GM23338 (cell line): Measurements from ENCODE around the gene ELMOD2. TPM values are rescaled to one million over a fixed set of nuclear protein-coding genes. Genes with fewer than 3 reads are reported as not detected.

ENCODE experiments used
- ATAC-seq: fragments of 200-7000 bp; cut with Tn5 transposase; 3 replicates; pipeline ENCODE4 v1.9.1; 2020
- DNase-seq: peaks from one replicate; pipeline ENCODE4 v3.0.0-alpha.2; 2015; ENCODE audit warnings: low spot score
- H2AFZ ChIP-seq: fragments of 200-600 bp; sonication (generic); 2 replicates; pipeline ENCODE4 v1.8.0; 2016; ENCODE audit warnings: antibody characterized with exemption, mild to moderate bottlenecking, moderate library complexity
- H3F3A ChIP-seq: fragments of 200-600 bp; sonication (generic); replicated peaks from 2 replicates; pipeline ENCODE4 v1.8.0; 2017; ENCODE audit warnings: antibody characterized with exemption, mixed run types, low read depth
- H3K27ac ChIP-seq: fragments of 200-600 bp; sonication (generic); 2 replicates; pipeline ENCODE4 v1.6.1; 2016; ENCODE audit warnings: low read depth
- H3K27me3 ChIP-seq: fragments of 200-600 bp; sonication (generic); 2 replicates; pipeline ENCODE4 v1.8.0; 2016; ENCODE audit warnings: mild to moderate bottlenecking, mixed run types, moderate library complexity; ENCODE audit not compliant: insufficient read depth
- H3K36me3 ChIP-seq: fragments of 200-600 bp; sonication (generic); 2 replicates; pipeline ENCODE4 v1.8.0; 2016; ENCODE audit warnings: mild to moderate bottlenecking; ENCODE audit not compliant: insufficient read depth
- H3K4me1 ChIP-seq: fragments of 200-600 bp; sonication (generic); 2 replicates; pipeline ENCODE4 v1.8.0; 2016; ENCODE audit warnings: mild to moderate bottlenecking, moderate library complexity; ENCODE audit not compliant: insufficient read depth
- H3K4me2 ChIP-seq: fragments of 200-600 bp; sonication (generic); 2 replicates; pipeline ENCODE4 v1.7.1; 2017; ENCODE audit warnings: mixed run types
- H3K4me3 ChIP-seq: fragments of 200-600 bp; sonication (generic); 2 replicates; pipeline ENCODE4 v1.6.1; 2016; ENCODE audit warnings: mixed run types
- H3K79me2 ChIP-seq: fragments of 200-600 bp; sonication (generic); replicated peaks from 2 replicates; pipeline ENCODE4 v1.8.0; 2017; ENCODE audit warnings: mild to moderate bottlenecking; ENCODE audit not compliant: insufficient read depth
- H3K9me2 ChIP-seq: fragments of 200-600 bp; sonication (generic); 2 replicates; pipeline ENCODE4 v1.8.0; 2017; ENCODE audit not compliant: insufficient read depth
- H4K20me1 ChIP-seq: fragments of 200-600 bp; sonication (generic); replicated peaks from 2 replicates; pipeline ENCODE4 v1.8.0; 2017; ENCODE audit warnings: mild to moderate bottlenecking; ENCODE audit not compliant: insufficient read depth
- H3K27ac Mint-ChIP-seq: 2 replicates; pipeline ENCODE4 v1.8.0; 2020; ENCODE audit warnings: inconsistent platforms, mild to moderate bottlenecking, moderate library complexity, mixed read lengths
- H3K27me3 Mint-ChIP-seq: 3 replicates; pipeline ENCODE4 v1.8.0; 2022; ENCODE audit warnings: low read depth, mild to moderate bottlenecking, moderate library complexity, mixed read lengths, inconsistent platforms; ENCODE audit not compliant: insufficient read depth, poor library complexity
- H3K36me3 Mint-ChIP-seq: 3 replicates; pipeline ENCODE4 v1.8.0; 2021; ENCODE audit warnings: low read depth, mild to moderate bottlenecking, inconsistent platforms, moderate library complexity, mixed read lengths
- H3K4me1 Mint-ChIP-seq: 3 replicates; pipeline ENCODE4 v1.8.0; 2020; ENCODE audit warnings: mild to moderate bottlenecking, inconsistent platforms, mixed read lengths
- H3K4me3 Mint-ChIP-seq: 3 replicates; pipeline ENCODE4 v1.8.0; 2021; ENCODE audit warnings: moderate library complexity, mild to moderate bottlenecking, inconsistent platforms, mixed read lengths
- H3K9me3 Mint-ChIP-seq: 3 replicates; pipeline ENCODE4 v1.8.0; 2020; ENCODE audit warnings: moderate library complexity, mild to moderate bottlenecking, inconsistent platforms, mixed read lengths
- CREB1 ChIP-seq: fragments of 250-450 bp; sonication (Bioruptor Pico); IDR thresholded peaks from 2 replicates; pipeline ENCODE4 v1.5.0; 2020; ENCODE audit warnings: low read depth, mild to moderate bottlenecking, moderate library complexity
- CTCF ChIP-seq, 2 experiments: fragments of 200-600 bp in 1 of 2; sonication (generic) in 1 of 2; conservative IDR thresholded peaks; 2 replicates each; pipeline versions ENCODE4 v1.5.1 to v1.6.1; 2016 to 2017; ENCODE audit warnings: antibody characterized with exemption in 2 of 2, low read depth in 2 of 2, mild to moderate bottlenecking in 2 of 2, moderate library complexity in 1 of 2
- ETS1 ChIP-seq: IDR thresholded peaks from 2 replicates; pipeline ENCODE4 v1.6.1; 2016; ENCODE audit warnings: antibody characterized with exemption
- EZH2 ChIP-seq: fragments of 200-600 bp; sonication (generic); IDR thresholded peaks from one replicate; pipeline ENCODE4 v1.8.0; 2017; ENCODE audit warnings: antibody characterized with exemption, mild to moderate bottlenecking, low read depth; ENCODE audit not compliant: unreplicated experiment
- EZH2phosphoT487 ChIP-seq: fragments of 200-600 bp; sonication (generic); IDR thresholded peaks from one replicate; pipeline ENCODE4 v1.8.1; 2018; ENCODE audit warnings: antibody characterized with exemption; ENCODE audit not compliant: unreplicated experiment
- JUNB ChIP-seq: IDR thresholded peaks from one replicate; pipeline ENCODE4 v1.6.1; 2016; ENCODE audit warnings: antibody characterized with exemption; ENCODE audit not compliant: unreplicated experiment
- NANOG ChIP-seq: IDR thresholded peaks from 2 replicates; pipeline ENCODE4 v1.6.1; 2016; ENCODE audit warnings: antibody characterized with exemption, borderline replicate concordance
- POLR2AphosphoS5 ChIP-seq: IDR thresholded peaks from 2 replicates; pipeline ENCODE4 v1.6.1; 2016; ENCODE audit warnings: antibody characterized with exemption, low read depth
- REST ChIP-seq: IDR thresholded peaks from one replicate; pipeline ENCODE4 v1.6.1; 2018; ENCODE audit warnings: antibody characterized with exemption; ENCODE audit not compliant: unreplicated experiment
- STAT1 ChIP-seq: IDR thresholded peaks from one replicate; pipeline ENCODE4 v1.6.1; 2016; ENCODE audit warnings: antibody characterized with exemption; ENCODE audit not compliant: unreplicated experiment
- ZNF114 ChIP-seq: fragments of 250-450 bp; sonication (Bioruptor Pico); IDR thresholded peaks from 2 replicates; pipeline ENCODE4 v1.5.0; 2020; ENCODE audit warnings: mild to moderate bottlenecking, moderate library complexity
- ZNF331 ChIP-seq: fragments of 250-450 bp; sonication (Bioruptor Pico); IDR thresholded peaks from 2 replicates; pipeline ENCODE4 v1.5.0; 2020; ENCODE audit warnings: low read depth, mild to moderate bottlenecking, moderate library complexity
- ZNF462 ChIP-seq: fragments of 250-450 bp; sonication (Bioruptor Pico); IDR thresholded peaks from 2 replicates; pipeline ENCODE4 v1.5.0; 2020; ENCODE audit warnings: mild to moderate bottlenecking, moderate library complexity
- polyA plus RNA-seq: library from polyadenylated mRNA; unstranded; fragments of >200 nt; fragmentation: Nextera tagmentation; extraction: Ambion mirVana; gene quantifications from 2 replicates; pipeline ENCODE4 v1.2.1, GENCODE V29; 2016
- total RNA-seq: library from RNA; depleted of rRNA; stranded (reverse); fragments of >200 nt; shearing (Covaris generic); gene quantifications from 2 replicates; pipeline ENCODE4 v1.2.3, GENCODE V29; 2014

The ELMOD2 gene
- total and polyA plus RNA-seq, 2 experiments from 2014 or later, result 17.9 to 28.9 TPM

GRCh38 chr4:140557831-140558435, 34.0 kb downstream of the ELMOD2 start:
- Mint-ChIP-seq H3K4me3 (0 out of 3 replicates have a peak overlapping the region, but pooled peaks have one; percentile 31), H3K27ac (peak overlapping the region; percentile 61)

More at GRCh38 chr4:140557831-140558435, 34.0 kb downstream of the ELMOD2 start:
- ATAC-seq (peak; percentile 87), DNase-seq (peak; percentile 64)
- peak overlapping the region; percentile 52 for H3K27ac ChIP-seq
- no peaks in the 10 kb centered on the region for H3K27me3 Mint-ChIP-seq
- no peak overlapping the region for H2AFZ ChIP-seq
- H3K79me2 ChIP-seq, result no peaks in the 10 kb centered on the region
- H3K4me3 ChIP-seq, result no peak overlapping the region
- H3K9me2 ChIP-seq, result no peaks in the 10 kb centered on the region
- H4K20me1 ChIP-seq, result no peaks in the 10 kb centered on the region
- no peaks in the 10 kb centered on the region for H3K27me3 ChIP-seq
- no peaks in the 10 kb centered on the region for H3F3A ChIP-seq
- H3K36me3 Mint-ChIP-seq, result no peaks in the 10 kb centered on the region
- H3K9me3 Mint-ChIP-seq, result no peaks in the 10 kb centered on the region
- peak overlapping the region; percentile 68 for H3K4me2 ChIP-seq
- H3K4me1 ChIP-seq, result peaks cover 48% of the 10 kb centered on the region
- H3K36me3 ChIP-seq, result no peaks in the 10 kb centered on the region
- TF ChIP-seq ZNF114 (no peak), JUNB (no peak), REST (no peak), EZH2 (no peak), CTCF (conservative IDR thresholded peaks at IDR 0.05; ENCODE audit: low read depth in 2 of 2) (no peak), ETS1 (no peak), STAT1 (no peak), ZNF331 (CRISPR knock-in tag) (no peak), POLR2AphosphoS5 (no peak), NANOG (no peak), CREB1 (CRISPR knock-in tag) (no peak), EZH2phosphoT487 (no peak), ZNF462 (no peak)
- H3K4me1 Mint-ChIP-seq, result peaks cover 43% of the 10 kb centered on the region
